Stimulated activated CD8-positive, alpha-beta memory T cell treated with anti-CD3 and anti-CD28 coated beads, Interleukin-4, amount 100 ng/mL, for 24 hours (primary cell): Measurements from ENCODE around the gene RNF222.
A peak's percentile ranks its signal among the peaks of the same experiment; 100 is the strongest.

Source experiments
- DNase-seq: peaks from one replicate; pipeline ENCODE4 v3.0.0-alpha.2; 2020; ENCODE audit warnings: low read depth

The RNF222 gene

DNA sequence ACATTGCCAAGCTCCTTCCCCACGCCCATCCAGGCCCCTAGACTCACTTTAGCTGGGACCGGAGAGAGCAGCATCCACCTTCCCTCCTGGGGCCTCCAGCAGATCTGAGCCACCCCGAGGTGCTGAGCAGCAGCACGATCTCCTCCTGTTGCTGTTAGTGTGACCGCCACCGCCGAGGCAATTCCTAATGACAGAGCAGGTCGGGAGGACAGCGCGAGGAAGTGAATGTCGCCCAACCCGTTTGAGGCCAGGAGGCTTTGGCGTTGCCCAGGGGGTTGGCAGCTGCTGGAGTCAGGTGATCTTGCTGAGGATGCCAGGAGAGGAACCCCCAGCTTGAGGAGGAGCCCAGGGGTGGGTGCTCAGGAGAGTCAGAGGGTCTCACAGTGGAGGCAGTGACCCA, at the start of gene RNF222:
Gene RNF222, minus strand, starts transcription at position 192 of the 400 bp plus-strand sequence. CDS start 4,366 bp downstream, outside the sequence.
- DNase-seq = no peak

DNA sequence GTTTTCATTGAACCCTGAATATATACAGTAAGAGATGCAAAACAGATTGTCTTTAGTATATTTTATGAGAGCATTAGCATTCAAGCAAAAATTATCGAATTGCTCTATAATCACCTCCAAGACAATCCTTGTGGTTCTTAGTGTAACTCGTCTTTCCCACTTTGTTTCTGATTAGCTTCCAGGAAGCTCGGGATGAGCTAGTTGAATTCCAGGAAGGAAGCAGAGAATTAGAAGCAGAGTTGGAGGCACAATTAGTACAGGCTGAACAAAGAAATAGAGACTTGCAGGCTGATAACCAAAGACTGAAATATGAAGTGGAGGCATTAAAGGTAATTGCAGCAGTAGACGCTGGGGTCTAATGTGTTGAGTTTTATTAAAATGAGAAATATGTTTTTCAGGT, 47.9 kb upstream of the RNF222 start:
- no peak for DNase-seq

DNA sequence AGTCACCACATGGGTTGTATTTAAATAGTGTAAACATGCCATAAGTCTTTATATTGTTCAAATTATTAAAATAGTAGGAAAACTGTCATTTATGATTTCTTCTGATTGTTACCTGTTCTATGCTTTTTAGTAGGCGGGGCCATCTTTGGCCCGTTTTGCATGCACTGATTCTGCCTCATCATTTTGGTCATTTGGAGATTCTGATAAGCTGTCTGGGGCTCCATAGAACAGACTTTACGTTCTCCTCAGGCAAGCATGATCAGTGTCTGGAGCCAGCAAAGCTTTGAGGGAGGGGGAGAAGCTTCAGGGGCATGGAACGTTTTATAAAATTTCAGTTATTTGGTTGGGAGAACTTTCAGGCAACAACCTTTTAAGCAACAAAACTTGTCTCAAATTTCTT, 46.9 kb upstream of the RNF222 start:
- DNase-seq = no peak

GRCh38 chr17:8443756-8444155, 46.1 kb upstream of the RNF222 start:
- DNase-seq = no peak

- DNase-seq = no peak
Measured at GRCh38 chr17:8442310-8442709, 44.7 kb upstream of the RNF222 start.

GRCh38 chr17:8441690-8442089, 44.1 kb upstream of the RNF222 start:
- no peak for DNase-seq

- no peak for DNase-seq
Measured at GRCh38 chr17:8439681-8440080, 42.1 kb upstream of the RNF222 start.

GRCh38 chr17:8438441-8438840, 40.8 kb upstream of the RNF222 start:
- no peak for DNase-seq

DNA sequence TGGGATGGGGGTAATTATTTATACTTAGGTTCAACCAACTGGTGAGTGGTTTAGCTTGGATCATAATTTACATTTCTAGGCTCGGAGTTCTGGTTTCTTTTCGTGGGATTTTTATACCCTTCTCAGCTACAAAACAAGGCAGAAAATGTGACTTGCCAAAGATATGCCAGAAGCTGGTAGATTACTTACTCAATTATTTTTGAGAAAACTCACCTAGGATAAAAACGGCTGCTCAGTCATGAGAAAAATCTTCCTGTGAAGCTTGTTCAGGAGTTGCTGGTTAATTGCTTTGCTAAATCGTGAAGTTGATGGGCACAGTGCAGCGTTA, 39.2 kb upstream of the RNF222 start:
- DNase-seq = no peak

GRCh38 chr17:8436169-8436843, 38.7 kb upstream of the RNF222 start:
- peak; percentile 49 for DNase-seq

DNA sequence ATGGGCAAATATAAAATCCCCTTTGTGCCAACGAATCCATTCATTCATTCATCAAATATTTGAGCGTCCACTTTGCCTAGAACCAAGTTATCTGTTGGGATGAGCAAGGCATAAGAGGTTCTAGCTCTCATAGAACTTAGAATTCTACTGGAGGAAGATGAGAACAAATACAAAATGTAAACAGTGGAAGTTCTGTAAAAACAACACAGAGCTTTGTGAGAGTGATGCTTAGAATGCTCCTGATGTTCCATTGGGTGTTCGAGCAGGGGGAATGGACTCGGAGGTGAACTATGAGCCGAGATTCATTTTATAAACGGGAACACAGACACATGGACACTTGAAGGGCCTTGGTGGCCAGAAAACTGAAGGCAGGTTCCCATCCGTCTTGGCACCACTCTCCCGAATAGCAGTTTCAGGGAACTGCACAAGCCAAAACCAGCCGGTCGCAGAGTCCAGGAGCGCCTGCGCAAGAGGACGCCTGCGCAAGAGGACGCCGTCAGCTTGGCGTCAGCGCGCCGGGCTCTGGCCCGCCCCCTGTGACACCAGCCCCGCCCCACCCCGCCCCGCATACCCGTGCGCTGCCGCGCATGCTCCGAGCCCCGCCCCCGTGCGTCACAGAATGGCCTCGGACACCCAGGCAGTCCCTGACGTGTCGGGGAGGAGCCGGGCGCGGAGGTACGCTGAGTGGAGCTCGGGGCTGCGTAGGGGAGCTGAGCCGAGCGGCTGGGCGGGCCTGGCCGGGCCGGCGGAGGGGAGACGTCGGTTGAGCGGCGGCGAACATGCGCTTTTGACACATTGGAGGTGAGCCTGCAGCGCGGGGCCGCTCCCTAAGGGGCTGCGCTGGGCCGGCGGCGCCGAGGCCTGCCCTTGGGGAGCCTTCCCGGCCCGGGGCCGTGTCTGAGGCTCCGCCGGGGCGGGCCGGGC, 37.9 kb upstream of the RNF222 start, which contains the start of gene NDEL1:
Gene NDEL1, plus strand, starts transcription at position 640 of the 924 bp plus-strand sequence. CDS start 8,388 bp downstream, outside the sequence.
- DNase-seq = peak; percentile 99

DNA sequence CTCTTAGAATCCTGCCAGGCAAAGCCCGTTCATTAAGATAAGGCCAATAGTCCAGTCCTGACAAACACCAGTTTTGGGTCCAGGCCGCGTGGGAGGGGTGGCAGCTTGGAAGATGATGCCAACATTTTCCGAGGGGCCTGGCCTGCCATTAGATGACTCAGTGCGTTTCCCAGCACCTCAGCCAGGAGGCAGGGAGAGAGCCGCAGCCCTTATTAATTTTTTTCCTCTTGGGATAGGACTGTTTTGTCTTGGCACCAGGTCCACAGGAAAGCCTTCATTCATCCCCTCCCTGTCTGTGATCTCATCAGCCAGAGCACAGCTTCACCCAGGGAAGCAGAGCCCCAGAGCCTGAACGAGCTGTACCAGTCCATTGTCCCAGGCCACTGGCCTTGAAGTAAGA, 33.3 kb upstream of the RNF222 start:
- DNase-seq = no peak

DNA sequence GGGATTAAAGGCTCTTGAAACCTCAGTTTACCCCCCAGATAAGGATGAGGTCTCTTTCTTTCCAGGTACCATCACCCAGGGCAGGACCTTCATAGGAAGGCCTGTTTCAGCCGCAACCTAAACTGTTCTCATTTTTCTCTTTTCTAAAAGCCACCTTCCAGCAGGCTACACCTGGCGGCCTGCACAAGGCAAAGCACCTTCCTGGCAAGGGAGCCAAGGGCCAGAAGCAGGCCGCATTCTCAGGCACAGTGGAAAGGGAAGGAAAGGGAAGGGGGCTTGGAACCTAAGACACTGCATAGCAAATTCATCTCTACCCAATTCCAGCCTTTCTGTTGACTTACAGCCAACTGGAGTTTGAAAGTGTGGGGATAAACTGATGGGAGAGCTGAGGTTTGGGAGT, 29.2 kb upstream of the RNF222 start:
- DNase-seq = no peak

GRCh38 chr17:8426094-8426720, 28.6 kb upstream of the RNF222 start:
- DNase-seq = no peak

- no peak for DNase-seq
Measured at GRCh38 chr17:8421571-8421970, 23.9 kb upstream of the RNF222 start.

- DNase-seq = no peak
Measured at GRCh38 chr17:8420041-8420934, 22.7 kb upstream of the RNF222 start.

- DNase-seq = no peak
Measured at GRCh38 chr17:8419305-8419704, 21.7 kb upstream of the RNF222 start.

DNA sequence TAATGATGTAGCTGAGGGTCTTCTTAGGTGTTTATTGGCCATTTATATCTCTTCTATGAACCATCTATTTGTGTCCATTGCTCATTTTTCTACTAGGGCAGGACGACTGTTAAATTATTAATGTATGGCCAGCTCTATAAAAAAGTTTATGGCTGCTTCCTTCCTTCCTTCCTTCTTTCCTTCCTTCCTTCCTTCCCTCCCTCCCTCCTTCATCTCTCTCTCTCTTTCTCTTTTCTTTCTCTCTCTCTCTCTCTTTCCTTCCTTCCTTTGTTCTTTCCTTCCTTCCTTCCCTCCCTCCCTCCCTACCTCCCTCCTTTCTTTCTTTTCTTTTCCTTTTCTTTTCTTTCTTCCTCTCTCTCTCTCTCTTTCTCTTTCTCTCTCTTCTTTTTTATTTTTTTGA, 20.8 kb upstream of the RNF222 start:
- no peak for DNase-seq

DNA sequence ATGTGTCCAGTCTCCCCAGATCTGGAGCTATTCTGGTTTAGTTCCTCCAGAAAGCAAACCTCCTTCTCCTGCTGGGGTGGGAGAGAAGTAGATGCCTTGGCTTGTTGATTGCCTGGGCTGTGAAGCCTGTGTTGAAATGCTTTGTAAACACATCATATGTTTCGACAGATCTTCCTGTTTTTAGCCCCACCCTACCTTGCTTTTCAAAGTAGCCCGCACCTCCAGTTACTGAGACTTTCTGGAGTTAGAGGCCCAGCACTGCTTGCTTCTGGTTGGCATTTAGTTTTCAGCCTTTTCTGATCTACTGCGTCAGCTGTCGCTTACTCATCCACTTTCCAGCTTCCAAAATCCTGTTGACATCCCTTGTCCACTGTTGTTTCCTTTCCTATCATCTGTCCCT, 20.2 kb upstream of the RNF222 start:
- no peak for DNase-seq

- no peak for DNase-seq
Measured at GRCh38 chr17:8413938-8414337, 16.3 kb upstream of the RNF222 start.

DNA sequence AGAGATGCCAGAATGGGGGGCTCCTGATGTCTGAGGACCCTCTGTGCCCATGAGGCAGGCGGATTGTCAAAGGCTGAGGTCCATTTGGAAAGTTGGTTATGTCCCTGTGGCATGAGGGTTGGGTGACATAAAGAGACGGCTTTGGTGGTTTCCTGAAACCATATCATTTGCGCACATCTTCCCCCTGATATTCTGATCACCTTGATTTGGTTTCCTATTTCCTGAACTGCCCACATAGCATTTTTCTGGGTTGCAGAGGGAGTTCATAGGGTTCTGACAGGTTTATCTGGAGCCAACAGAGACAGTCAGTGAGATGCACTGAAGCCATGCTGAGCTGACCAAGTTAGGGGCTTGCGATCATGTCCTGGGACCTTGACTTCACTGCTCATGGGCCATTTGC, 15.7 kb upstream of the RNF222 start:
- DNase-seq = no peak

DNA sequence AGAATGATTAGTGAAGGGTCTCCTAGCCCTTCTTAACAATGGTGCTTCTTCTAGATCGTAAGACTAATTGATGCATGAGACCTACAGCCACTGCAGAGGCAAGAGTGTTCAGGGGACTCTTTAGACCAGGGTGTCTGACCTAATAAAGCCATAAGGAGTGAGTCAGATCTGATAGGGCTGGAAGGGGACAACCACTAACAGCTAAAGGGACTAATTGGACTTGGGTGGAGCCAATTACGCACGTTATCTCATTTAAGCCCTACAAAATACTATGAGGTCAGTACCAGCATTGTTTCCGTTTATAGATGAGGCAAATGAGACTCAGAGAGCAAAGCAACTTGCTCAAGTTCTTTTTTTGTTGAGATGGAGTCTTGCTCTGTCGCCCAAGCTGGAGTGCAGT, 14.5 kb upstream of the RNF222 start:
- DNase-seq = no peak
